IPS-15b (cell line): ENCODE measurements around the gene OR1F1.
A peak's percentile ranks its signal among the peaks of the same experiment; 100 is the strongest.
"Not testable (repeated sequence)": the region's sequence is repeated elsewhere in the genome, so short reads cannot be mapped to it uniquely, and the experiment has no call there.

Experiments
- H3K27me3 ChIP-seq: one replicate; pipeline ENCODE4 v1.6.1; 2013; ENCODE audit warnings: low read length; ENCODE audit not compliant: control insufficient read depth, insufficient read depth
- H3K36me3 ChIP-seq: one replicate; pipeline ENCODE4 v1.6.1; 2013; ENCODE audit warnings: low read length; ENCODE audit not compliant: control insufficient read depth, insufficient read depth
- H3K4me1 ChIP-seq: one replicate; pipeline ENCODE4 v1.6.1; 2013; ENCODE audit warnings: mild to moderate bottlenecking, low read length; ENCODE audit not compliant: control insufficient read depth, insufficient read depth
- H3K4me3 ChIP-seq: one replicate; pipeline ENCODE4 v1.5.1; 2013; ENCODE audit warnings: low read depth, low read length
- H3K9ac ChIP-seq: one replicate; pipeline ENCODE4 v1.6.1; 2013; ENCODE audit warnings: low read depth, mild to moderate bottlenecking, low read length
- H3K9me3 ChIP-seq: one replicate; pipeline ENCODE4 v1.6.1; 2013; ENCODE audit warnings: mild to moderate bottlenecking, low read length; ENCODE audit not compliant: control insufficient read depth, insufficient read depth

OR1F1 gene

DNA sequence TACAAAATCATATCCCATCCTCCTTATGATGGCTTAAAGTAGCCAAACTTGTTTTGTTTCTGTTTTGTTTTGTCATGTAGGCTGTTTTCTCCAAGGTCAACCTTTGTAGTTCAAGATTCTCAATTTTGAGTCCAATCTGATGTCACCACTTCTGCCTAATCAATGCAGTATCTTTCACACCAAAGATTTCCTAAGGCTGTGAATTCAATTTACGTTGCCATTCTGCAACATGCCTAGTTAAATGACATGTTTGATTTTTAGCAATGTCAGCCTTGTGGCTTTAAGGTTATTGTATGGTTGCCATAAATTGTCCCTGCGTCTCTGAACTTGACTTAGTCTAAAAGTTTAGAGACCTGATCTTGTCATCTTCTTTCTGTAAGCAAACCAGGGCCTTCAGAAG lies 32.8 kb upstream of the OR1F1 start:
- peaks cover 24% of the 10 kb centered on the region for H3K27me3 ChIP-seq
- H3K9me3 ChIP-seq = no peaks in the 10 kb centered on the region
- H3K9ac ChIP-seq = no peak overlapping the region
- no peaks in the 10 kb centered on the region for H3K4me1 ChIP-seq
- no peaks in the 10 kb centered on the region for H3K36me3 ChIP-seq
- H3K4me3 ChIP-seq = no peak overlapping the region

DNA sequence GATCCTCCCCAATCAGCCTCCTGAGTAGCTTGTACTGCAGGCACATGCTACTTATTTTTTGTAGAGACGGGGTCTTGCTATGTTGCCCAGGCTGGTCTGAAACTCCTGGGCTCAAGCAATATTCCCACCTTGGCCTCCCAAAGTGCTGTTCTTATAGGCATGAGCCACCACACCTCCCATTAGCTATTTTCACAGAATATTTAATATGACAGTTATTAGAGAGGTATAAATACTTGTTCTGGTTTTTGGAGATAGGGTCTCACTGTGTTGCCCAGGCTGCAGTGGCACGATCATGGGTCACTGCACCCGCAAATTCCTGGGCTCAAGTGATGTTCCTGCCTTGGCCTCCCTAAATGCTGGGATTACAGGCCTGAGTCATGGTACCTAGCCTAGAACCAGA lies 32.0 kb upstream of the OR1F1 start:
- Histone ChIP-seq H3K9ac (no peak overlapping the region), H3K4me1 (no peaks in the 10 kb centered on the region), H3K9me3 (no peaks in the 10 kb centered on the region), H3K36me3 (no peaks in the 10 kb centered on the region), H3K4me3 (no peak overlapping the region), H3K27me3 (peaks cover 24% of the 10 kb centered on the region)

DNA sequence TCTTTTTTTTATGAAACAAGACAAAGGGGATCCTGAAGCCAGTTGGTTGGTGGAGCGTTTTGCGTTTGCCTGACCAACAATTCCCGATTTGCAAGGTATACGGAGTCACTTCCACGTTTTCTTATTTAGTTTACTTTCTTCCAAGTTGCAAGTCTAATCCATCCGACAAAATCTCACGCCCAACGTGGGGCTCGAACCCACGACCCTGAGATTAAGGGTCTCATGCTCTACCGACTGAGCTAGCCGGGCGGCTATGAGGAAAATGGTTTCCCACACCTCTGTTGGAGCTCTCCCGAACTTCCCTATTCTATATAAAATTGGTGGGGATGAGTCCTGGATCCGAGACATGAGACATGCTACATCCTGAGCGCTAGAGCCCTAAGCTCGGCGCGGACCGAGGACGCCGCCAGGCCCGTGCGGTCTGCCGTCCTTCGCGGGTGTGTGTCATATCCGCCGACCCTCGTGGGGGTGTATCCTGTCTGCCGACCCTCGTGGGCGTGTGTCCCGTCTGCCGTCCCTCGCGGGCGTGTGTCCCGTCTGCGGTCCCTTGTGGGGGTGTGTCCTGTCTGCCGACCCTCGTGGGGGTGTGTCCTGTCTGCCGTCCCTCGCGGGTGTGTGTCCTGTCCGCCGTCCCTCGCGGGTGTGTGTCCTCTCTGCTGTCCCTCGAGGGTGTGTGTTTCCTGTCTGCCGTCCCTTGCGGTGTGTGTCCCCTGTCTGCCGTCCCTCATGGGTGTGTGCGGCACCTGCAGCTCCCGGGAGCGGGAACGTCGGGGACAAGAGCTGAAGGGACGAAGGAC lies 30.6 kb upstream of the OR1F1 start:
- H3K9ac ChIP-seq = peak overlapping the region; percentile 24
- no peaks in the 10 kb centered on the region for H3K4me1 ChIP-seq
- no peaks in the 10 kb centered on the region for H3K36me3 ChIP-seq
- peak overlapping the region; percentile 82 for H3K4me3 ChIP-seq
- H3K27me3 ChIP-seq = peaks cover 24% of the 10 kb centered on the region
- H3K9me3 ChIP-seq = no peaks in the 10 kb centered on the region

DNA sequence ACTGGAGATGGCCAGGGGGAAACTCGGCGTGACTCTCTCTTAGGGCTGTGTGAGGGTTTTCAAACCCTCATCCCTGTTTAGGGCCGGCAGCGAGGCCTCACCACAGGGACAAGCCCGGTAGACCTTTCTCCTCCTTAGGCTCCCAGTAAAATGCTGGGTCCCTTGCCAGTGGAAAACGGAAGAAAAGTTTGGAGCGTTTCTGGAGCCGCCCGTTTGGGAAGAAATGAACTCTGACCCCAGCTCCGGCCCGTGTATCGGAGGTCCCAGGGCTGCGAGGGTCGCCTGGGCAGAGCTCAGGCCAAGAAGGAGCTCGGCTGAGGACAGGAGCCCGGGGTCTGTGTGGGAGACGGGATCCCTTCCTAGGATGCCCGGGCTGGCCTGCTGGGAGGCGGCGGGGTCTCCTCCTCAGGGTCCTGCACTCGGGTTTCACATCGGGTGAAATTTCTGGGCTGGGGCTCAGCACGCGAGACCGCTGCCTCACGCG lies 29.9 kb upstream of the OR1F1 start:
- no peaks in the 10 kb centered on the region for H3K4me1 ChIP-seq
- peak overlapping the region; percentile 82 for H3K4me3 ChIP-seq
- peaks cover 24% of the 10 kb centered on the region for H3K27me3 ChIP-seq
- peak overlapping the region; percentile 24 for H3K9ac ChIP-seq
- H3K9me3 ChIP-seq = no peaks in the 10 kb centered on the region
- no peaks in the 10 kb centered on the region for H3K36me3 ChIP-seq

DNA sequence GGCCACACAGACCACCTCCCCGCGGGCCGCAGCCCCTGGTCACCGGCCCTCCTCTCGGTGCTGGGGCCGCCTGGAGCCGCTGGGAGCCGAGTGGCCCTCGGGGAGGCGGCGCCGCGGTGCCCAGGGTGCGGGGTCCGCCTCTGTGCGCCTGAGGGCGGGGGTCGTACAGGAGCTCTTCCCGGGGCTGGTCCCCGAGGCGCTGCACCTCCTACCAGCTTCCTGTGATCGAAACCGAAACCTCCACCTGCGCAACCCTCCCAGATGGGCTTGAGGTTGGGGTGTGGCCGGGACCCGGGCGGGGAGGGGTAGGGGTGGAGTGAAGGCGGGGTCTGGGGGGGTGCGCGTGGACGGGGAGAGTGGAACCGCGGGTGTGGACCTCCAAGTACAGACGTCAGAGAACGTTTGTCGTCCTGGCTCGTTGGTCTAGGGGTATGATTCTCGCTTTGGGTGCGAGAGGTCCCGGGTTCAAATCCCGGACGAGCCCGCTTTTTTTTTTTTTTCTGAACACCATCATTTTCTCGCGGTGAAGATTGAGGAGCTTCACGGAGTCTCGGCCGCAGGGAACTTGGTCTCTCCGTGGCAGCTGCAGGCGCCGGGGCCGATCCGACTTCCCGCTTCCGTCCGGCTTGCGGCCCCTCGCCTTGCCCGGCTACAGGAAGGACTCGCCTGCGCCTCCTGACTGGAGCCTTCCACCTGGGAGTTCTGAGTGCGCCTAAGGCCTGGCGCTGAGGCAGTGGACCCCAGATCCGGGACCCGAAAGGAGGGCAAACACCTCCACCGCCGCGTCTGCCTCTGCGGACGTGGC lies 29.3 kb upstream of the OR1F1 start:
- Histone ChIP-seq H3K4me3 (peak overlapping the region; percentile 82), H3K36me3 (no peaks in the 10 kb centered on the region), H3K27me3 (peaks cover 24% of the 10 kb centered on the region)

DNA sequence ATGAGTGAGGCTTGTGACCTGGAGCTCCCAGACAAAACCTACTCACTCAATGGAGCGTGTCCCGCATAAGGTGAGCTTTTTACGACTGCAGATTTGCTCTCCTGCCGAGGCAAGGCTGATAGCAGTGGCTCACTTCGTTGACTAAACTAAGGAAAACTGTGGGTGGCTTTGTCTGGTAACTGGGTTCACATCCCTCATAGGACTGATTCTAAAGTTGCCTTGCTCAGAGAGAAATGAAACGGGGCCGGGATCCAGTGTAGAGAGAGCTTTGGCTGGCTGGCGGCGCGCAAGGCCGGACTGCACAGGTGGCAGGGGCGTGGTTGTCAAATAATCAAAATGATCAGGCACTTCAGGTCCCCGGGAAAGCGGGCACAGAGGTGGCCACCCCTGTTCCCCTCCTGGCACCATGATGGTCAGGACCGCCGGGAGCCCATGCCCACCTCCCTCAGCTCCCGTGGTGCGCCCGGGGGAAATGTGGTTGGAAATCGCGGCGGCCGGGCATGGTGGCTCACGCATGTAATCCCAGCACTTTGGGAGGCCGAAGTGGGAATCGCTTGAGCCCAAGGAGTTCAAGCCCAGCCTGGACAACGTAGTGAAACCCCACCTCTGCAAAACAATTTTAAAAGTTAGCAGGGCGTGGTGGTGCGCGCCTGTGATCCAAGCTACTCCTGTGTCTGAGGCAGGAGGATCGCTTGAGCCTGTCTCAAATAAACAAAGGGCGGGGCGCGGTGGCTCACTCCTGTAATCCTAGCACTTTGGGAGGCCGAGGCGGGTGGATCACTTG lies 26.6 kb upstream of the OR1F1 start:
- Histone ChIP-seq H3K9ac (no peak overlapping the region), H3K9me3 (no peaks in the 10 kb centered on the region), H3K4me3 (no peak overlapping the region), H3K27me3 (peaks cover 14% of the 10 kb centered on the region), H3K36me3 (no peaks in the 10 kb centered on the region), H3K4me1 (no peaks in the 10 kb centered on the region)

More for the DNA sequence above, 29.3 kb upstream of the OR1F1 start:
- H3K4me1 ChIP-seq = no peaks in the 10 kb centered on the region
- peak overlapping the region; percentile 38 for H3K9ac ChIP-seq
- H3K9me3 ChIP-seq = no peaks in the 10 kb centered on the region

DNA sequence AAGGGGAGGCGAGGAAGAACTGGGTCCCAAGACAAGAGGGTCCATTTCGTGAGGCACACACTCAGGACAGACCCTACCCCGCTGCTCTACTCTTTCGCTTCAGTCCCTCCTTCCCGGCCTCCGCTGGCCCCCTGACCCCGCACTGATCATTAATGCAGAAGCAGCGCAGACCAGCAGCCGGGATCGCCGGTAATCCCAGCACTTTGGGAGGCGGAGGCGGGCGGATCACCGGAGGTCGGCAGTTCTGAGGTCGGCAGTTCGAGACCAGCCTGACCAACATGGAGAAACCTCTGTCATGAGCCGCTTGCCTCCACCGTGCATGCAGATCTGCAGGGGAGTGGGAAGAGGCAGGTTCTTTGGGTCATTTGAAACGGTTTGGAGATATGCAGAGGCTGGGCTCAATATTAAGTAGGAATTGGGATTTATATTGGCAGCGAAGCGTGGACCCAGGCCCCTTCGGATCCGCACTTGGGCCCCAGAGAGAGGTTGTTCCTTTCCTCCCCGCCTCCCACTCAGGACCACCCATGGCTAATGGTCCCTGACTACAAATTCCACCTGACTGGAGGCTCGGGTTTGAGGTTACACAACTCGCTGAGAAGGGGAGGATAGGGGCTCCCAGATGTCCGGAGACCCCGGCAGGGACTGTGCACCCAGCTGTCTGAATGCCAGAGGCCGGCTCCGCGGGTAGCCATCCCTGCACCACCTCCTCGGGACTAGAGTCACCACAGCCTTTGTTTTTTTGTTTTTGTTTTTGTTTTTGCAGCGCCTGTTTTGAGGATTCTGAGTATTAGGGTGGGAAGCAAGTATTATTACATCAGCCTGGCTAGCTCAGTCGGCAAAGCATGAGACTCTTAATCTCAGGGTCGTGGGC lies 23.6 kb upstream of the OR1F1 start:
- H3K4me1 ChIP-seq = no peaks in the 10 kb centered on the region
- peaks cover 23% of the 10 kb centered on the region for H3K27me3 ChIP-seq
- H3K9ac ChIP-seq = no peak overlapping the region
- H3K9me3 ChIP-seq = no peaks in the 10 kb centered on the region
- no peak overlapping the region for H3K4me3 ChIP-seq
- H3K36me3 ChIP-seq = no peaks in the 10 kb centered on the region

DNA sequence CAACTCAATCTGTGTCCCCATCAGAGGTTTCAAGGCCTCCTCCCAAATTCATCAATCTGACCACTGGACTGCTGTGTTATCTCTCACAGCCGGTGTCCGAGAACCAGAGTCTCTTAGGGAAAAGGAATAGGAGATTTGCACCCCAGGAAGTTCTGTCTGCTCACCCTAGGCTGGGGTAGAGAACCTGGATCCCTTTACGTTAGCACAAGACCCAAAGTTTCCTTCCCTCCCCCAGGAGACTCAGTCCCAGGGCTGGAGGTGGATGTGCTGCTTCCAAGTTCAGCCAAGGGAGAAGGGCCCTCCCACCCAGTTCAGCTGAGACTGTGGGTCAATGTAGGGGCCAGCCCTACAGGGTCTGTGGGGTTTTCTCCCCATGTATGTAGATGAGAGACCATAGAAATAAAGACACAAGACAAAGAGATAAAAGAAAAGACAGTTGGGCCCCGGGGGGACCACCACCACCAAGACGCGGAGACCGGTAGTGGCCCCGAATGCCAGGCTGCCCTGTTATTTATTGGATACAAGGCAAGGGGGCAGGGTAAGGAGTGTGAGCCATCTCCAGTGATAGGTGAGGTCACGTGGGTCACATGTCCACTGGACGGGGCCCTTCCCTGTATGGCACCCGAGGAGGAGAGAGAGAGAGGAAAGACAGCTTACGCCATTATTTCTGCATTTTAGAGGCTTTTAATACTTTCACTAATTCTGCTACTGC lies 22.7 kb upstream of the OR1F1 start:
- Histone ChIP-seq H3K4me3 (no peak overlapping the region), H3K9ac (no peak overlapping the region), H3K4me1 (no peaks in the 10 kb centered on the region)

DNA sequence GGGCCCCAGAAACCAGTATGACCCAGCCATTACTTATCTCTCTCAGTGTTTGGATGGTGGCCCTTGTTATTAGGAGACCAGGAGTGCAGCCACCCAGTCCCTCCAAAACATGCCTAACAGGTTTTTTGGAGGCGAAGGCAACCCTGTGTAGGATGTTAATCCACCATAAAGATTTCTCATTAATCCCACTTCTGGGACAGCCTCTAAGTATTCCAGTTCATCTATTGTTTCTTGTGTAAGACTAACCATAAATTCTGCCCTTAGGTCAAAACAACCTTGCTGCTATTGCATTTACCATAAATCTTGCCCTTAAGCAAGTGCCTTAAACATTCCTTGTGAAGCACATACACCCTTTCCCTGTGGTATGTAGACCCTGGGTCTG lies 21.5 kb upstream of the OR1F1 start:
- H3K9me3 ChIP-seq = no peaks in the 10 kb centered on the region
- H3K4me3 ChIP-seq = no peak overlapping the region
- peaks cover 39% of the 10 kb centered on the region for H3K27me3 ChIP-seq
- H3K9ac ChIP-seq = no peak overlapping the region
- no peaks in the 10 kb centered on the region for H3K4me1 ChIP-seq
- no peaks in the 10 kb centered on the region for H3K36me3 ChIP-seq

More for the DNA sequence above, 22.7 kb upstream of the OR1F1 start:
- peaks cover 30% of the 10 kb centered on the region for H3K27me3 ChIP-seq
- H3K36me3 ChIP-seq = no peaks in the 10 kb centered on the region
- no peaks in the 10 kb centered on the region for H3K9me3 ChIP-seq

DNA sequence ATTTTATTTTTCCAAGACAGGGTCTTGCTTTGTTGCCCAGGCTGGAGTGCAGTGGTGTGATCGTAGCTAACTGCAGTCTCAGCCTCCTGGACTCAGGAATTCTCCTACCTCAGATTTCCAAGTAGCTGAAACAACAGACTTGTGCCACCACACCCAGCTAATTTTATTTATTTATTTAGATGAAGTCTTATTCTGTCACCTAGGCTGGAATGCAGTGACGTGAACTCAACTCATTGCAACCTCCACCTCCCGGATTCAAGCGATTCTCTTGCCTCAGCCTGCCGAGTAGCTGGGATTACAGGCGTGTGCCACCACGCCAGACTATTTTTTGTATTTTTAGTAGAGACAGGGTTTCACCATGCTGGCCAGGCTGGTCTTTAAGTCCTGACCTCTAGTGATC lies 19.3 kb upstream of the OR1F1 start:
- H3K9ac ChIP-seq, H3K9me3 ChIP-seq, H3K4me1 ChIP-seq, H3K36me3 ChIP-seq, H3K4me3 ChIP-seq: not testable (repeated sequence)
- H3K27me3 ChIP-seq = peaks cover 41% of the 10 kb centered on the region
